HG02798 (cell line): ENCODE results near the gene ACTL8.

Source experiments
- ATAC-seq: cut with Tn5 transposase; IDR thresholded peaks from one replicate; pipeline ENCODE4 v1.9.1; 2021; ENCODE audit warnings: mild to moderate bottlenecking; ENCODE audit not compliant: unreplicated experiment, poor library complexity

The ACTL8 gene

DNA sequence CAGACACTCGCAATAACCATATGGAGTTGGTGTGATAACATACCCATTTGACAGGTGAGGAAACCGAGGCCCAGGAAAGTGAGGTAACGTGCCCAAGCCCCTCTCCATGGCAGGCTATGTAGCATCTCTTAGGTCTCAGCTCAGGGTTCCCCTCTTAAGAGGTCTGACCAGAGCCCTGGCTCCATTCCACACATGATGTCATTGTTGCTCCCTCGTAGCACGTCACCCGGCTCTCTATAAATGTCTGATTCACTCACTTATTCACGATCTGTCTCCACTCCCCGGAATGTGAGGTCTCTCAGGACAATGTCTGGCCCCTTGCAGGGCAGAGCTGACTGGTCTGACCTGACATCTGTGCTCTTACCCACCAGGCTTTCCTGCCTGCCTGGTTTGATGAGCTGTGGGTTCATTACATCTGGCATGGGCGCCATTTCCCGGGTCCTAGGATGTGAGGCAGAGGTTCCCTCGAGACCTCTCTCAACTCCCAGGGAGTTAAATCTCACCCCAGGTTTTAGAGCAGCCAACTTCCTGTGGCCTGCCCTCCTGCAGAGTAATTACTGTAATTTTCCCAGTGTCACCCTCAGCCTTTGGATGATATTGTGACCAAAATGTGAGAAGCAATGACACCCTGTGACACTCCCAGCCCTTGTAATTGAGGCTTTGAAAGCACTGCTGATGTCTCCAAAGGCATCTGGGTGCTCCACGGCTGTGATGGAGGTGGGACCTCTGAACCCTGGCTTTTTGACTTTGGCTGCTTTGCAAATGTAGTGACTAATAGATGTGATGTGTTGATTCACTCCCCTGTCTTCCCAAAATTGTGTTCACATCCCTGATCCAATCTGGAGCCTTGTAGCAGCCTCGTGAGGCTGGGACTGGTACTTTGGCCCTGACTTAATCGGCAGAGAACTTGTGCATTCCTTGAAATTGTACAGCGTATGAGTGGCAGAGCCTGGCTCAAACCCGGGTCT, 10.6 kb downstream of the ACTL8 start:
- ATAC-seq, result no peak

DNA sequence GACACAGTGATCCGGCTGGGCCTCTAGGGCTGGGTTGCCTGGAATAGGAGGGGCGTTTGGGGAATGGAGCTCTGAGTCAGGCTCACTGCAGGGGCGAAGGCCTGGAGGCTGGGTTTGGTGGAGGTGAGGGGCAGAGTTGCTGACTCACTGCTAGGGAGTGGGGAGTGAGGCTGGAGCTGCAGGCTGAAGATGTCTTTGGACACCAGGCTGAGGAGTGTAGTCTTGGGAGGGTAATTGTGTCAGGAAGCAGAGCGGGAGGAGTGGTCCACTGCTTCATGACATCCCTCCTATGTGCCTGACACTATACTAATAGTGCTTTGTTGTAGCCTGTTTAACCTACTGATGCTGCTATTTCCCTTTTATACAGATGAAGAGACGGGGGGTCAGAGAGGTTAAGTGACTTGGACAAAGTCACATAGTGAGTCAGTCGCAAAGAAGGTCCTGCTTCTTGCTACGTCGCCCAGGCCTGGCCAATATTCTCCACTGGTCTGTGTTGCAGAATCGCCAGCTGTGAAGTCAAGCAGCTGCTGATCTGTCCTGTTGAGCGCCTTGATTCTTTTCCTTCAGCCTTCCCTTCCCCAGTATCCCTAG, 13.6 kb downstream of the ACTL8 start:
- no peak for ATAC-seq

DNA sequence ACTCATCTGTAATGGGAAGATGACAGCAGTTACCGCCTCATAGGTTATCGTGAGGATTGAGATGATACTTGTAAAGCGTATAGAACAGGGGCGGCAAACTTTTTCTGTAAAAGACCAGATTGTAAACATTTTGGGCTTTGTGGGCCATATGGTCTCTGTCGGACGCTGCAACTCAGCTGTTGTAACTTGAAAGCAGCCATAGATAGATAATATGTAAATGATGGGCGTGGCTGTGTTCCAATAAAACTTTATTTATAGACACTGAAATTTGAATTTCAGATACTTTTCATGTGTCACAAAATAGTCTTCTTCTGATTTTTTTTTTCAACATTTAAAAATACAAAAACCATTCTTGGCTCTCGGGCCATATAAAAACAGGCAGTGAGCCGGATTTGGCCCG, 15.8 kb downstream of the ACTL8 start:
- ATAC-seq, result no peak

GRCh38 chr1:17772615-17773212, 17.6 kb downstream of the ACTL8 start:
- no peak for ATAC-seq

- no peak for ATAC-seq
Measured at GRCh38 chr1:17773591-17774326, 18.6 kb downstream of the ACTL8 start.

DNA sequence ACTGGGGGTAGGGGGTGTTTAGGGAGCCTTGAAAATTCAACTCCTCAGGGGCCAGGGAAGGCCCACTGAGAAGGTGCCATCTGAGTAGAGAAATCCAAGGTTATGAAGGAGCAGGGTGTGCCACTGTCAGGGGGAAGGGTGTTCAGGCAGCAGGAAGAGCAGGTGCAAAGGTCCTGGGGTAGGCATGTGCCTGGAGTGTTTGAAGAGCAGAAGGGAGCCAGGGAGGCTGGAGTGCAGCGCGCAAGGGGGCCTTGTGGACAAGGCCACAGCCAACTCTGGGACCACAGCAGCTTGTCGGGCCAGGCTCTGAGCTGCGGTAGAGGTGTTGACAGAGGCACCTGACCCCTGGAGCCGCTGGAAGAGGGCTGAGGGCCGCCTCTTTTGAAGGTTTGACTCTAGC, 19.3 kb downstream of the ACTL8 start:
- no peak for ATAC-seq

DNA sequence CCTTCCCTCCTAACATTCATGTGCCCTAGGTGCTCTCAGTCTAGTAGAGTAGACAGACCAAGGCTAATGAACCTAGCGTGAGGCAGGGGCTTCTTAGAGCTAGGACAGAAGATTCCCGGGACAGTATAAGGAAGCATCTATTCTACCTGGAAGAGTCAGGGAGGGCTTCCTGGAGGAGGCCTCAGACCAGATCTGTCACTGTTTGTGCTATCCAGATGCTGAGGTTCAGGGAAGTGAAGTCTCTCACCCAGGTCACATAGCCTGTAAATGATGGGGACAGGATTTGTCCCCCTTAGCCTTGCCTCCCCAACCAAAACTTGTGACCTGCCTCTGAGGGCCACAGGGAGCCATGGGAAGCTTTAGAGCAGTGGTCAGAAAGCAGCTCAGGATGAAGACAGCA, 20.7 kb downstream of the ACTL8 start:
- ATAC-seq, result no peak

- ATAC-seq, result no peak
Measured at GRCh38 chr1:17776426-17776825, 21.3 kb downstream of the ACTL8 start.

DNA sequence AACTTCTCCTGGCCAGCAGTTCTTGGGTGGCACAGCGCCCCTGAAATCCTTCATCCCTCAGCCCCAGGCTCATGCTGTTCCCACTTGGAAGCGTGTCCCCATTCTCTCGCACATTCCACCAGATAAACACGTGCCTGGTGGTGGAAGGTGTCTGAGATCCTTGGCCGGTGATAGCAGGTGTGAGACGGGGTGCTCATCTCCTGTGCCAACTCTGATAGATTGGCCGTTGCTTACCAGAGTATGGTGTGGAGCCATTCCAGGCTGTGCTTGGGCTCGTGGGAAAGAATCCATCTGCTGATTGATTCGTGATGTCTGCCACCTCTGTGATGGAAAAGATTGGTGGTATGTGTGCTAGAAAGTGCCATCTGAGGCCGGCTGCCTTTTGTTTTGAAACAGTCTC, 22.2 kb downstream of the ACTL8 start:
- ATAC-seq, result no peak

- ATAC-seq, result no peak
Measured at GRCh38 chr1:17777818-17778217, 22.7 kb downstream of the ACTL8 start.

GRCh38 chr1:17780916-17781315, 25.8 kb downstream of the ACTL8 start:
- no peak for ATAC-seq

DNA sequence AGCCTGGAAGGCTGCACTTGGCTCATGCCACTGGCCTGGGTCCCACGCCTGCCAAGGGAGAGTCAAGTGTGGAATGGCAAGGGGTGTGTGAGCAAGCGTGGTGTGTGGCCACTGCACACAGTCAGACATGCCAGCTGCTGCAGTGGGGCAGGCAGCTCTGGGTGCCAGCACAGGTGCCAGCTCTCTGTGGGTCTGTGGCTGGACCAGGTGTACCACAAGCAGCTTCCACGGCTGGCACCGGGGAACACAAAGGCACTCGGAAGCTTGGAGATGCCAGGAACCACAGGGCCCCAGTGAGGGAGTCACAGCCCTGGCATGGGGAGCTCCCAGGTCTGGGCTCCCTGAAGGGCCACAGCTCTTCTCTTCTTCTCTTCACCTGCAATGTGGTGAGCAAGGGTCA, 34.8 kb downstream of the ACTL8 start:
- ATAC-seq, result no peak

GRCh38 chr1:17790383-17791054, 35.4 kb downstream of the ACTL8 start:
- ATAC-seq, result no peak

GRCh38 chr1:17791055-17791390, 35.9 kb downstream of the ACTL8 start:
- ATAC-seq, result no peak

DNA sequence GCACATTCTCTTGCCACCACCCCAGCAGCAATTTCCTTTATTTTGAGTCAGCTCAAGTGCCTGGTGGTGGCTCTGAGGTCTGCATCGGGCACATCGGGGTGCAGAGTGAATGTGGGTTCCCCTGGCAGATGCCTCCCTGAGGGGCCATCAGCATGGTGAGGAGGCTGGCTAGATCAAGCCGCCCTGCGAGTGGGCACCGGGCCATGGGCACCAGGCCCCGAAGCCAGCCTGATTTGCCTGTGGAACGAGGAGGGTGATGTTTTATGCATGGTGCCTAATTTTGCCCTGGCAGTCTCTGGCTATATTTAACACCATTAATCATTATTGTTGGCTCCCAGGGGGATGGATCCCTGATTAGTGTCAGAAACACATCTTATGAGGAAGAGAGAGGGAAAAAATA, 36.3 kb downstream of the ACTL8 start:
- ATAC-seq, result no peak

GRCh38 chr1:17792421-17792820, 37.3 kb downstream of the ACTL8 start:
- ATAC-seq, result no peak

GRCh38 chr1:17795081-17795809, 40.1 kb downstream of the ACTL8 start:
- ATAC-seq, result no peak

GRCh38 chr1:17795836-17796645, 40.9 kb downstream of the ACTL8 start:
- no peak for ATAC-seq

DNA sequence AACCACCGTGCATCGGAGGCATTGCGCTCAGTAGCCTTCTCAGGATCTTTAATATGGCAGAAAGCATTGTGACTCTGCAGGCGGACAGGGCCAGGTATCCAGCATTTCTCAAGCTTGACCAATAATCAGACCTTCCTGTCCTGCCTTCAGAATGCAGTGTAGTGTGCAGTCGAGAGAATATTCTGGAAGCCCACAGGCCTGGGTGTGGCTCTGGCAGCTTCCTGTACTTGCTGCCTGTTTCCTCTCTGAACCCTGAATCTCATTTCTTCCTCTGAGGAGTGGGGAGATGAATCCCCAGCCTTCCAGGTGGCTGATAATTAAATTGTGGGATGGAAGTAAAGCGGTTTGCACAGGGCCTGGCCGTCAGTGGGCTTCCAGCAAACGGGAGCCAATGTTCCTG, 42.3 kb downstream of the ACTL8 start:
- ATAC-seq, result no peak
